GM03348 (cell line): ENCODE results near the gene GDE1.

Experiments
- DNase-seq: peaks from one replicate; pipeline ENCODE4 v3.0.0; 2012; ENCODE audit warnings: low spot score

Gene GDE1

GRCh38 chr16:19523559-19524355, 1.9 kb upstream of the GDE1 start, which contains the start of gene CCP110:
Gene CCP110 (plus strand): TSS chr16:19523942. CDS start chr16:19527882, 3,940 bp downstream.
- peak; percentile 97 for DNase-seq

- no peak for DNase-seq
Measured at GRCh38 chr16:19523184-19523558, 1.3 kb upstream of the GDE1 start.

- DNase-seq, result no peak
Measured at GRCh38 chr16:19522760-19523159, 862 bp upstream of the GDE1 start.

GRCh38 chr16:19522397-19522732, 467 bp upstream of the GDE1 start:
- DNase-seq, result no peak

GRCh38 chr16:19520861-19521331, 1.0 kb downstream of the GDE1 start:
- peak; percentile 14 for DNase-seq

GRCh38 chr16:19518388-19518787, 3.5 kb downstream of the GDE1 start:
- no peak for DNase-seq

GRCh38 chr16:19517424-19518089, 4.3 kb downstream of the GDE1 start:
- DNase-seq, result no peak

GRCh38 chr16:19515757-19516156, 6.1 kb downstream of the GDE1 start:
- no peak for DNase-seq

- no peak for DNase-seq
Measured at GRCh38 chr16:19513377-19514053, 8.4 kb downstream of the GDE1 start.

- no peak for DNase-seq
Measured at GRCh38 chr16:19512297-19512696, 9.6 kb downstream of the GDE1 start.

- DNase-seq, result no peak
Measured at GRCh38 chr16:19507867-19508266, 14.0 kb downstream of the GDE1 start.

- DNase-seq, result no peak
Measured at GRCh38 chr16:19506965-19507364, 14.9 kb downstream of the GDE1 start.

- no peak for DNase-seq
Measured at GRCh38 chr16:19505600-19506303, 16.1 kb downstream of the GDE1 start.

- no peak for DNase-seq
Measured at GRCh38 chr16:19503461-19504075, 18.3 kb downstream of the GDE1 start.

GRCh38 chr16:19502395-19503131, 19.3 kb downstream of the GDE1 start:
- DNase-seq, result peak; percentile 69

- no peak for DNase-seq
Measured at GRCh38 chr16:19499481-19499880, 22.4 kb downstream of the GDE1 start.

- DNase-seq, result no peak
Measured at GRCh38 chr16:19499006-19499405, 22.9 kb downstream of the GDE1 start.

- DNase-seq, result no peak
Measured at GRCh38 chr16:19497176-19497575, 24.7 kb downstream of the GDE1 start.

GRCh38 chr16:19490619-19491018, 31.3 kb downstream of the GDE1 start:
- no peak for DNase-seq

- no peak for DNase-seq
Measured at GRCh38 chr16:19488213-19488640, 33.7 kb downstream of the GDE1 start.

- DNase-seq, result no peak
Measured at GRCh38 chr16:19486750-19487325, 35.1 kb downstream of the GDE1 start.
